GM20000 (cell line): ENCODE data around the gene TRMT10A.

Source experiments
- DNase-seq: peaks from one replicate; pipeline ENCODE4 v3.0.0; 2012; ENCODE audit warnings: low spot score
- TF ChIP-seq, protein P1 (sequence below): IDR thresholded peaks from 2 replicates; pipeline ENCODE4 v1.5.1; 2012; ENCODE audit warnings: mild to moderate bottlenecking, control low read depth; ENCODE audit errors: extremely low read depth, missing control alignments

TRMT10A gene

DNA sequence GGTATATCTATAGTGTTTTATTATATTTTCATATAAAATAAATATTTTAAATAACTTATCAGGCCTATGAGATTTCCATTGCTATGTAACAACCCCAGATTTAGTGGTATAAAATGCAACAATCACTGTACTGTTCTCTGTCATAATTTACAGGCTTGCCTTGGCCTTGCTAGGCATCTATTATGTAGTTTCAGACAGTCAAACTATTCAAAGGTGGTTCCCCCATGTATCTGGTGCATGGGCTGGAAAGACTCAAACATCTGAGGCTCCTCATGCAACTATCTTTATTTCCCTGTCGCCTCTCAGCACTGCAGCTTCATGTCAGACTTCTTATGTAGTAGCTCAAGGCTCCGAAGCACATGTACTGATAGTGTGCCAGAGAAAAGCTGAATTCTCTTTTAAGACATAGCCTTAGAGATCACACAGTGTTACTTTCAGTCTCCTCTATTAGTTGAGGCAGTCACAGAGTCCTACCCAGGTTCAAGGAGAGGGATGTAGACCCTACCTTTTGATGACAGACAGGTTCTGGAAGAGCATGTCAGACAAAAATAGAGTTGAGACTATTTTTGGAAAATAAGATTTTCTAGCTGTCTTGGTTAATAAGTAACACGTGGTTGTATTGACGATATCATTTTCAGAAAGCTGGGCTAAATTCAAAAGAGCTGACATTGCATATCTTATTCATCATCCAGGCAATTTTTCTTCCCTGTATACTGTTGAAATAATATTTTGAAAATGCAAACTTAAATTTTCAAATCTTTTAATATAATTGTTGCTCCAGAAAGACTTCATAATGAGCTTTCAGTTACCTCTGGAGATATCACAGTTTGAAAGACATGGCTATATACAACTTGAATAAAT is 30.2 kb upstream of the TRMT10A start:
- TF ChIP-seq, protein P1, sequence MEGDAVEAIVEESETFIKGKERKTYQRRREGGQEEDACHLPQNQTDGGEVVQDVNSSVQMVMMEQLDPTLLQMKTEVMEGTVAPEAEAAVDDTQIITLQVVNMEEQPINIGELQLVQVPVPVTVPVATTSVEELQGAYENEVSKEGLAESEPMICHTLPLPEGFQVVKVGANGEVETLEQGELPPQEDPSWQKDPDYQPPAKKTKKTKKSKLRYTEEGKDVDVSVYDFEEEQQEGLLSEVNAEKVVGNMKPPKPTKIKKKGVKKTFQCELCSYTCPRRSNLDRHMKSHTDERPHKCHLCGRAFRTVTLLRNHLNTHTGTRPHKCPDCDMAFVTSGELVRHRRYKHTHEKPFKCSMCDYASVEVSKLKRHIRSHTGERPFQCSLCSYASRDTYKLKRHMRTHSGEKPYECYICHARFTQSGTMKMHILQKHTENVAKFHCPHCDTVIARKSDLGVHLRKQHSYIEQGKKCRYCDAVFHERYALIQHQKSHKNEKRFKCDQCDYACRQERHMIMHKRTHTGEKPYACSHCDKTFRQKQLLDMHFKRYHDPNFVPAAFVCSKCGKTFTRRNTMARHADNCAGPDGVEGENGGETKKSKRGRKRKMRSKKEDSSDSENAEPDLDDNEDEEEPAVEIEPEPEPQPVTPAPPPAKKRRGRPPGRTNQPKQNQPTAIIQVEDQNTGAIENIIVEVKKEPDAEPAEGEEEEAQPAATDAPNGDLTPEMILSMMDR = no peak
- DNase-seq = no peak

DNA sequence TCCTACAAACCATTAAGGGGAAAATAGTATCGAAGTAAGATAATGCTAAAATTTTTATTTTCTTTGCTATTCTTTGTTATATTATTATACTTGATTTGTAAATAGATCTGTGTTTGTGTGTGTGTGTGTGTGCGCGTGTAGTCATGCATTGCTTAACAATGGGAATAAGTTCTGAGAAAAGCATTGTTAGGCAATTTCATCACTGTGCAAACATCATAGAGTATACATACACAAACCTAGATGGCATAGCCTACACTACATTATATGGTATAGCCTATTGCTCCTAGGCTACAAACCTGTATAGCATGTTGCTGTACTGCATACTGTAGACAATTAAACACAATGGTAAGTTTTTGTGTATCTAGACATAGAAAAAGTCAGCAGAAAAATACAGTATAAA is 27.9 kb upstream of the TRMT10A start:
- TF ChIP-seq, protein P1 = no peak
- DNase-seq = no peak

DNA sequence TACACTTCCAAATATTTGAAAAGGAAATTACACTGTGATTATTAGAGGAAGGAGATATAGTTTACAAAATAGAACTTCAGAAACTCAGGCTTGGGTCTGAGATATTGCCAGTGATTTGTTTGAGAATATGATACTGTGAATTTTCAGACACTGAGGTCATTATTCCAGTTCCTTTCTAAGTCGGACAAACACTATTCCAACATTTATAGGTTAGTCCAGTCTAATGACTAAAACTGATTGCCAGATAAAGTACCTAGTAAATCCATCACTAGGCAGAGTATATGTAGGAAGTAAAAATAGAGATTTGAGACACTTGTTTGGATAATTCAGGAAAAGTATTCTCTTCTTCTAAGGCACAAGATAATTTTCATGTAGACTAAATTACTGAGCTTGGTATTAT is 24.0 kb upstream of the TRMT10A start:
- TF ChIP-seq, protein P1 = no peak
- no peak for DNase-seq

DNA sequence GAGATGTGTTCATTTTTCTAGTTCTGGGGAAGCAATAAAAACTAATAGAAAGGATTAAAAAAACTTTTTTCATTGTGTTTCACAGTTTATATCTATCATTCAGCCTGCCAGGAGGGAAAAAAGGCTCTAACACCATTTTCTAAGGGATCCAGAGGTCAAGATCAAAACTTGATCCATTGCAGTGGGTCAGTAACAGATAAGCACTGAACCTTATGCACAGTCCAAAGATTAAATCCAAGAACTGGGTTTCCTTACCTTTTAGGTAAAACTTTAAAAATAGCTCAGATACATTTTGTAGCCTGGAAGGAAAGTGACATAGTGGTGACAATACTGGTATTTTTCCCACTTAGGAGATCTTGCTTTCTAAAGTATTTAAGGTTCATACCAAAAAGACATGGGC is 23.5 kb upstream of the TRMT10A start:
- TF ChIP-seq, protein P1 = no peak
- no peak for DNase-seq

DNA sequence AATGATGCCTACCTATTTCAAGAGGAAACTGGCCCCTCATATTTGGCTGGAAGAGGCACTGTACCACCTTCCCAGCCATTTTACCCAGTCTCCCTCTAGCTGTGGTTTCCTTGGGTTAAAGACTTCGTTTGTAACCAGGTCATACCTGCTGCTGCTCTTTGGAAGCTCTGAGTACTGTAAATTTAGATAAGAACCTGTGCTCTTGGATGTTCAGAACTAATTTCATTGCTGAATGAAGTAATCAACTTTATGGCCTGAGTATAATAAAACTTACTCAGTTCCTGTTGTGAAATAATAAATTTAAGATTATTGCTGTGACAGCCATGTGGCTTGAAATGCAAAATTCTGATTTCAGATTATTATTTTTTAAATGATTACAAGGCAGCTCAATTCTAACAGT is 23.0 kb upstream of the TRMT10A start:
- TF ChIP-seq, protein P1 = no peak
- no peak for DNase-seq

DNA sequence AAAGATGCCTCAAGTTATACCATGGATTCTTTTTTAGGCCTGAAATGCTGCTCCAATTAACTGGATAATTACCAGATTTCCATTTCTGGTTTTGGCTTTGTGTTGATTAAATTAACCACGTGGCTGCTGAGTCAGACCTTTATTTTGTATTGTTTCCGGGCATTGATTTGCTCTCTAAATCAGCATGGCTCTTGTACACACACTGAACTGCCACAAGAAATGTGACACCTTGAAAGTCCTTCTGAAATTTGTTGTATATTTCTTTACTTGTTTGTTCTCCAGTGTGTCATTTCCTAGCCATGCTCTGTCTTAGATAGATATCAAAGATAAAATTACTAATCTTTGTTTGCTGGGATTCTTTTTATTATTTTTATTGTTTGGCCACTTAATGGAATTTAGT is 22.5 kb upstream of the TRMT10A start:
- TF ChIP-seq, protein P1 = no peak
- no peak for DNase-seq

DNA sequence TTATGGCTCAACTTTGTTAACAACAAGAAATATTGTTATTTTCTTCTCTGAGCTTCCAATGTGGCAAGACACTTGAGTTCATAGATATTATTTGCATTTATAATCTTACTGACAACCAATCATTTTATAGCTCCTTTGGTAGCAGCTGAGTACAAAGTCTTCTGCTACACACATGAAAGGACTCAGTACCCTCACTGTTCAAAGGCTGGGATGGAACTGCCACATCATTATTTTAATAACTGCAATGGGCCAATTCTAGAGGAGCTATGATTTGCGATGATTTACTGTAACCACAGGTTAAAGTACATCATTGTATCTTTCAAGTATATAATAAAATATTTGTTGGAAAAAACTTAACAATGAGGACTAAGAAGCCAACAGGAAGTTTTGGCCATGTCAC is 21.7 kb upstream of the TRMT10A start:
- TF ChIP-seq, protein P1 = no peak
- no peak for DNase-seq
